ENCODE results near the gene KCNN3. TPM values are rescaled to one million over a fixed set of nuclear protein-coding genes. Genes with fewer than 3 reads are reported as not detected.
A peak's percentile ranks its signal among the peaks of the same experiment; 100 is the strongest.

The KCNN3 gene
- total and polyA plus RNA-seq, 4 donors = 0.47 to 4.9 (median 1.9) TPM

- TF ChIP-seq CTCF (IDR thresholded peaks at IDR 0.05; ENCODE audit: control extremely low read depth, extremely low read depth) = no peak
- Histone ChIP-seq H3K9me3 (ENCODE audit: control insufficient read depth in 4 of 4, insufficient read depth in 3 of 4, low read length in 3 of 4) (no peaks in the 10 kb centered on the region), H3K27ac (ENCODE audit: low read depth in 1 of 2, low read length in 1 of 2) (no peak overlapping the region), H3K9ac (ENCODE audit: insufficient read depth in 1 of 2, low read length in 2 of 2) (no peak overlapping the region), H3K4me1 (ENCODE audit: control insufficient read depth in 5 of 5, insufficient read depth in 5 of 5, low read length in 5 of 5) (peaks cover 0 to 38% (median 9%) of the 10 kb centered on the region in 5 donors), H3K27me3 (ENCODE audit: control insufficient read depth in 3 of 3, insufficient read depth in 3 of 3, low read length in 2 of 3) (no peaks in the 10 kb centered on the region), H3K4me3 (no peak overlapping the region), H3K36me3 (ENCODE audit: control insufficient read depth in 4 of 4, insufficient read depth in 4 of 4, low read length in 4 of 4) (no peaks in the 10 kb centered on the region)
- ATAC-seq (ENCODE audit: insufficient read depth, low FRiP score) = no peak
- WGBS, 2 donors = 72 to 83% methylated on average over 4 of the region's 4 CpGs
- no peak for DNase-seq
These were observed 28.7 kb downstream of the KCNN3 start for GRCh38 chr1:154841384-154841783.

GRCh38 chr1:154840269-154841176 lies 29.6 kb downstream of the KCNN3 start:
- ATAC-seq (ENCODE audit: insufficient read depth, low FRiP score) (no peak), DNase-seq (peak; percentile 41 to 73 (median 67))
- no peaks in the 10 kb centered on the region for H3K9me3 ChIP-seq (ENCODE audit: control insufficient read depth in 4 of 4, insufficient read depth in 3 of 4, low read length in 3 of 4)
- peak overlapping the region in 1 of 2 donors; percentile 38 for H3K9ac ChIP-seq (ENCODE audit: insufficient read depth in 1 of 2, low read length in 2 of 2)
- H3K36me3 ChIP-seq (ENCODE audit: control insufficient read depth in 4 of 4, insufficient read depth in 4 of 4, low read length in 4 of 4) = no peaks in the 10 kb centered on the region
- no peak for TF ChIP-seq CTCF (IDR thresholded peaks at IDR 0.05; ENCODE audit: control extremely low read depth, extremely low read depth)
- 68 to 71% methylated on average over 19 of the region's 19 CpGs for WGBS, 2 donors
- peaks cover 0 to 31% (median 15%) of the 10 kb centered on the region in 5 donors for H3K4me1 ChIP-seq (ENCODE audit: control insufficient read depth in 5 of 5, insufficient read depth in 5 of 5, low read length in 5 of 5)
- peak overlapping the region in 1 of 2 donors; percentile 37 for H3K27ac ChIP-seq (ENCODE audit: low read depth in 1 of 2, low read length in 1 of 2)
- H3K4me3 ChIP-seq = no peak overlapping the region
- H3K27me3 ChIP-seq (ENCODE audit: control insufficient read depth in 3 of 3, insufficient read depth in 3 of 3, low read length in 2 of 3) = no peaks in the 10 kb centered on the region

- 37 to 72% methylated on average over 3 of the region's 3 CpGs for WGBS, 2 donors
- H3K9me3 ChIP-seq (ENCODE audit: control insufficient read depth in 4 of 4, insufficient read depth in 3 of 4, low read length in 3 of 4) = no peaks in the 10 kb centered on the region
- no peaks in the 10 kb centered on the region for H3K27me3 ChIP-seq (ENCODE audit: control insufficient read depth in 3 of 3, insufficient read depth in 3 of 3, low read length in 2 of 3)
- peak overlapping the region in 1 of 2 donors; percentile 8 for H3K9ac ChIP-seq (ENCODE audit: insufficient read depth in 1 of 2, low read length in 2 of 2)
- DNase-seq (peak in 2 of 3 donors; percentile 15 to 64), ATAC-seq (ENCODE audit: insufficient read depth, low FRiP score) (no peak)
- no peak for TF ChIP-seq CTCF (IDR thresholded peaks at IDR 0.05; ENCODE audit: control extremely low read depth, extremely low read depth)
- H3K4me1 ChIP-seq (ENCODE audit: control insufficient read depth in 5 of 5, insufficient read depth in 5 of 5, low read length in 5 of 5) = peaks cover 0 to 35% (median 15%) of the 10 kb centered on the region in 5 donors
- H3K27ac ChIP-seq (ENCODE audit: low read depth in 1 of 2, low read length in 1 of 2) = no peak overlapping the region
- H3K4me3 ChIP-seq = no peak overlapping the region
- no peaks in the 10 kb centered on the region for H3K36me3 ChIP-seq (ENCODE audit: control insufficient read depth in 4 of 4, insufficient read depth in 4 of 4, low read length in 4 of 4)
These were observed 30.4 kb downstream of the KCNN3 start for GRCh38 chr1:154839691-154840090.

Data from lung (tissue), 12 donors.